Mammary epithelial cell (primary cell): Measurements from ENCODE around the gene FNDC11.

Experiments used
- CTCF ChIP-seq, 2 donors: IDR thresholded peaks in 1 of 2; conservative IDR thresholded peaks in 1 of 2; 2 replicates each; pipeline ENCODE4 v1.5.1; 2011 to 2012; ENCODE audit warnings: inconsistent platforms in 2 of 2, low read length in 2 of 2, mild to moderate bottlenecking in 2 of 2, control low read depth in 1 of 2, low read depth in 1 of 2; ENCODE audit not compliant: insufficient read depth in 1 of 2; ENCODE audit errors: extremely low read depth in 1 of 2
- EZH2 ChIP-seq: IDR thresholded peaks from 2 replicates; pipeline ENCODE4 v1.6.1; 2012; ENCODE audit warnings: low read length, inconsistent platforms, borderline replicate concordance

DNA sequence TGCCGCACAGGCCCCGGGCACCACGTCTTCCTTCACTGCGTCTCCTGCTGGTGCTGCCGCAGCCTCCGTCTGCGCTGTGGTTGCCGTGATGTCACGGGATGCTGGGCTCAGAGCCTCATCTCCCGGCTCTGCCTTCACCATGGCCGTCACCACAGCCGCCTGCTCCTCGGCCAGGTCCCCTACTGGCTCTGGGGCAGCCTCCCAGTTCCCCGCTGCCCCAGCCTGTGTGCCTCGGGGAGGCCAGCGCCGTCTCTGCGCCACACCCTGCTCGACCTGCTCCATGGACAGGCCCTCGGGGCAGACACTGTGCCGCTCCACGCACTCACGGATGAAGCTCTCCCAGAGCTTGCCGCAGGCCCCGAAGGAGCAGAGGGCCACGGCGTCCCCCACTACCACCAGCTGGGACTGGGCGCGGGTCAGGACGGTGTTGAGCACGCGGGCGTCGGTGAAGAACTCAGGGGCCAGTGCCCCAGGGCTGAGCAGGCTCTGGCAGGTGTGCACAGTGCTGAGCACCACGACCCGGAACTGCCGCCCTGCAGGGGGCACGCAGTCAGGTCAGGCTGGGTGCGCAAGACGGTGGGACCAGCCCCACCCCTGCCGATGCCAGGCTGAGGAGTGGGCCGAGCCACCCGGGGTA lies 11.9 kb downstream of the FNDC11 start:
- TF ChIP-seq EZH2 (no peak), CTCF (conservative IDR thresholded peaks at IDR 0.05 in 1 of 2, IDR thresholded peaks at IDR 0.05 in 1 of 2; ENCODE audit: extremely low read depth in 1 of 2, insufficient read depth in 1 of 2, low read depth in 1 of 2, low read length in 2 of 2) (no peak)
